GM19468 (cell line): Measurements from ENCODE around the gene RHOT1.

Experiments
- ATAC-seq: cut with Tn5 transposase; IDR thresholded peaks from one replicate; pipeline ENCODE4 v1.9.1; 2021; ENCODE audit warnings: mild to moderate bottlenecking, moderate library complexity, moderate number of reproducible peaks; ENCODE audit not compliant: unreplicated experiment; ENCODE audit errors: extremely low read depth

RHOT1 gene

GRCh38 chr17:32266051-32266388 lies 123.7 kb downstream of the RHOT1 start:
- no peak for ATAC-seq

- no peak for ATAC-seq
Observed at GRCh38 chr17:32266389-32267301, 124.3 kb downstream of the RHOT1 start.

- ATAC-seq = no peak
Observed at GRCh38 chr17:32267690-32268205, 125.4 kb downstream of the RHOT1 start.

- ATAC-seq = no peak
Observed at GRCh38 chr17:32268734-32269288, 126.5 kb downstream of the RHOT1 start.

- ATAC-seq = no peak
Observed at GRCh38 chr17:32269377-32269776, 127.1 kb downstream of the RHOT1 start.

GRCh38 chr17:32271844-32272243 lies 129.5 kb downstream of the RHOT1 start:
- no peak for ATAC-seq

GRCh38 chr17:32274101-32274500 lies 131.8 kb downstream of the RHOT1 start:
- no peak for ATAC-seq

- ATAC-seq = no peak
Observed at GRCh38 chr17:32274643-32275042, 132.3 kb downstream of the RHOT1 start.
